ENCODE measurements around the gene SNAP91. TPM values are rescaled to one million over a fixed set of nuclear protein-coding genes. Genes with fewer than 3 reads are reported as not detected.

Gene SNAP91
- total RNA-seq, 3 donors from 2014 or later (not counting 1 experiment from before 2014, with no cell fraction given): not detected

GRCh38 chr6:83592770-83593394 lies 116.0 kb downstream of the SNAP91 start:
- Mint-ChIP-seq H3K27me3 (ENCODE audit: low read depth in 2 of 2) (peaks cover 0 to 2% of the 10 kb centered on the region in 2 donors), H3K27ac (no peak overlapping the region), H3K4me3 (no peak overlapping the region), H3K9me3 (no peaks in the 10 kb centered on the region), H3K4me1 (no peaks in the 10 kb centered on the region), H3K36me3 (no peaks in the 10 kb centered on the region)
- Histone ChIP-seq H3K27me3 (ENCODE audit: control insufficient read depth, insufficient read depth, low read length) (no peaks in the 10 kb centered on the region), H3K27ac (ENCODE audit: low read length) (no peak overlapping the region), H3K9me3 (ENCODE audit: control insufficient read depth, insufficient read depth, low read length) (no peaks in the 10 kb centered on the region), H3K36me3 (ENCODE audit: control insufficient read depth, insufficient read depth, low read length) (no peaks in the 10 kb centered on the region), H3K4me3 (ENCODE audit: low read length) (no peak overlapping the region), H3K4me1 (ENCODE audit: control insufficient read depth, insufficient read depth, low read length) (no peaks in the 10 kb centered on the region)
- WGBS (ENCODE audit: insufficient coverage): 89% methylated on average over 1 of the region's 2 CpGs
- DNase-seq: peak in 1 of 2 donors; percentile 4
- TF ChIP-seq CTCF (IDR thresholded peaks at IDR 0.05): no peak
- intact Hi-C loops (cut with micrococcal nuclease): no loop called here
- no peak for ATAC-seq

- no peaks in the 10 kb centered on the region for H3K9me3 ChIP-seq (ENCODE audit: control insufficient read depth, insufficient read depth, low read length)
- Mint-ChIP-seq H3K27ac (no peak overlapping the region), H3K36me3 (no peaks in the 10 kb centered on the region), H3K4me1 (no peaks in the 10 kb centered on the region), H3K9me3 (peaks cover 0 to 2% of the 10 kb centered on the region in 2 donors), H3K4me3 (no peak overlapping the region), H3K27me3 (ENCODE audit: low read depth in 2 of 2) (peaks cover 0 to 2% of the 10 kb centered on the region in 2 donors)
- H3K27ac ChIP-seq (ENCODE audit: low read length): no peak overlapping the region
- H3K36me3 ChIP-seq (ENCODE audit: control insufficient read depth, insufficient read depth, low read length): no peaks in the 10 kb centered on the region
- H3K27me3 ChIP-seq (ENCODE audit: control insufficient read depth, insufficient read depth, low read length): no peaks in the 10 kb centered on the region
- DNase-seq (no peak), ATAC-seq (no peak)
- intact Hi-C loops (cut with micrococcal nuclease): no loop called here
- H3K4me1 ChIP-seq (ENCODE audit: control insufficient read depth, insufficient read depth, low read length): no peaks in the 10 kb centered on the region
- TF ChIP-seq CTCF (IDR thresholded peaks at IDR 0.05): no peak
- no peak overlapping the region for H3K4me3 ChIP-seq (ENCODE audit: low read length)
- no CpG with 5 or more reads among the region's 1 CpG for WGBS (ENCODE audit: insufficient coverage)
These were observed 118.5 kb downstream of the SNAP91 start for GRCh38 chr6:83590416-83590815.

- no peaks in the 10 kb centered on the region for H3K4me1 Mint-ChIP-seq
- intact Hi-C loops (cut with micrococcal nuclease): no loop called here
- H3K36me3 Mint-ChIP-seq: no peaks in the 10 kb centered on the region
- ATAC-seq (no peak), DNase-seq (no peak)
- Histone ChIP-seq H3K27ac (ENCODE audit: low read length) (no peak overlapping the region), H3K4me3 (ENCODE audit: low read length) (no peak overlapping the region), H3K4me1 (ENCODE audit: control insufficient read depth, insufficient read depth, low read length) (no peaks in the 10 kb centered on the region), H3K27me3 (ENCODE audit: control insufficient read depth, insufficient read depth, low read length) (no peaks in the 10 kb centered on the region), H3K36me3 (ENCODE audit: control insufficient read depth, insufficient read depth, low read length) (no peaks in the 10 kb centered on the region), H3K9me3 (ENCODE audit: control insufficient read depth, insufficient read depth, low read length) (no peaks in the 10 kb centered on the region)
- H3K9me3 Mint-ChIP-seq: peaks cover 0 to 2% of the 10 kb centered on the region in 2 donors
- TF ChIP-seq CTCF (IDR thresholded peaks at IDR 0.05): no peak
- H3K4me3 Mint-ChIP-seq: no peak overlapping the region
- H3K27ac Mint-ChIP-seq: no peak overlapping the region
- H3K27me3 Mint-ChIP-seq (ENCODE audit: low read depth in 2 of 2): peaks cover 0 to 2% of the 10 kb centered on the region in 2 donors
These were observed 119.8 kb downstream of the SNAP91 start for GRCh38 chr6:83589076-83589475.

GRCh38 chr6:83578057-83578456 lies 130.8 kb downstream of the SNAP91 start:
- H3K36me3 Mint-ChIP-seq: no peaks in the 10 kb centered on the region
- no peak overlapping the region for H3K27ac ChIP-seq (ENCODE audit: low read length)
- no peaks in the 10 kb centered on the region for H3K4me1 Mint-ChIP-seq
- intact Hi-C loops (cut with micrococcal nuclease): no loop called here
- DNase-seq (no peak), ATAC-seq (no peak)
- no peaks in the 10 kb centered on the region for H3K27me3 ChIP-seq (ENCODE audit: control insufficient read depth, insufficient read depth, low read length)
- peaks cover 0 to 9% of the 10 kb centered on the region in 2 donors for H3K27me3 Mint-ChIP-seq (ENCODE audit: low read depth in 2 of 2)
- TF ChIP-seq CTCF (IDR thresholded peaks at IDR 0.05): no peak
- no peak overlapping the region for H3K4me3 Mint-ChIP-seq
- WGBS (ENCODE audit: insufficient coverage): no CpG with 5 or more reads among the region's 1 CpG
- H3K27ac Mint-ChIP-seq: no peak overlapping the region
- peaks cover 0 to 2% of the 10 kb centered on the region in 2 donors for H3K9me3 Mint-ChIP-seq
- no peak overlapping the region for H3K4me3 ChIP-seq (ENCODE audit: low read length)
- no peaks in the 10 kb centered on the region for H3K4me1 ChIP-seq (ENCODE audit: control insufficient read depth, insufficient read depth, low read length)
- H3K36me3 ChIP-seq (ENCODE audit: control insufficient read depth, insufficient read depth, low read length): no peaks in the 10 kb centered on the region
- no peaks in the 10 kb centered on the region for H3K9me3 ChIP-seq (ENCODE audit: control insufficient read depth, insufficient read depth, low read length)

Data from natural killer cell (primary cell).